K562 (cell line): ENCODE data around the gene CHD3. TPM values are rescaled to one million over a fixed set of nuclear protein-coding genes. Genes with fewer than 3 reads are reported as not detected.

Experiments used
- ATAC-seq: fragments of 200-7000 bp; cut with Tn5 transposase; 3 replicates; pipeline ENCODE4 v1.9.1; 2020; ENCODE audit warnings: moderate library complexity
- BruUV-seq: library from RNA; stranded (reverse); fragments of 400-500 nt; replicated peaks from 2 replicates; lab custom pipeline; 2021; lab: Mats Ljungman, UMichigan
- CTCF ChIA-PET: fragments of 300-600 bp; formaldehyde crosslinking; extraction: SDS; loops from one replicate; lab custom pipeline; 2021; ENCODE audit warnings: low intra/inter-chr PET ratio; lab: Yijun Ruan, JAX
- POLR2A ChIA-PET: fragments of 300-600, 350-650 bp; sonication (Branson Sonifier 250); formaldehyde crosslinking; extraction: SDS; loops from one replicate; lab custom pipeline; 2021; ENCODE audit warnings: antibody characterized with exemption, inconsistent platforms; lab: Yijun Ruan, JAX
- DNase-seq, 4 experiments: peaks; one replicate each; pipeline versions ENCODE4 v3.0.0 to v3.0.0-alpha.2; 2011 to 2018; ENCODE audit warnings: low spot score in 3 of 4, mixed read lengths in 3 of 4; ENCODE audit errors: extremely low read depth in 1 of 4
- FAIRE-seq: peaks from 2 replicates; lab custom pipeline; 2011; peaks lifted over from hg19 to GRCh38; lab: Jason Lieb, UNC
- H2AFZ ChIP-seq: 2 replicates; pipeline ENCODE4 v1.6.0; 2011; ENCODE audit warnings: low read depth, low read length, control low read depth, inconsistent platforms
- H3K27ac ChIP-seq: fragments of 200-600 bp; 3 replicates; pipeline ENCODE4 v1.8.0; 2011; ENCODE audit warnings: low read depth, mild to moderate bottlenecking, control low read depth, inconsistent platforms, low read length, moderate library complexity, mixed read lengths; ENCODE audit errors: extremely low read depth
- H3K27me3 ChIP-seq, 2 experiments: fragments of 300-600 bp in 1 of 2; 2 replicates in 1 of 2; 3 replicates in 1 of 2; pipeline versions ENCODE4 v1.6.0 to v1.8.0; 2011; ENCODE audit warnings: inconsistent platforms in 2 of 2, low read length in 2 of 2, mild to moderate bottlenecking in 1 of 2, mixed read lengths in 1 of 2, moderate library complexity in 1 of 2; ENCODE audit not compliant: control insufficient read depth in 2 of 2, insufficient read depth in 2 of 2
- H3K36me3 ChIP-seq: fragments of 300-600 bp; 3 replicates; pipeline ENCODE4 v1.8.0; 2011; ENCODE audit warnings: mild to moderate bottlenecking, low read length, inconsistent platforms; ENCODE audit not compliant: control insufficient read depth, insufficient read depth
- H3K4me1 ChIP-seq, 2 experiments: fragments of 200-600 bp in 1 of 2; replicated peaks in 1 of 2; 2 replicates in 1 of 2; 3 replicates in 1 of 2; pipeline versions ENCODE4 v1.5.1 to v1.8.0; 2011; ENCODE audit warnings: inconsistent platforms in 2 of 2, low read length in 2 of 2, mild to moderate bottlenecking in 1 of 2, mixed read lengths in 1 of 2, moderate library complexity in 1 of 2; ENCODE audit not compliant: control insufficient read depth in 2 of 2, insufficient read depth in 2 of 2
- H3K4me2 ChIP-seq: 2 replicates; pipeline ENCODE4 v1.6.1; 2011; ENCODE audit warnings: low read length, control low read depth, inconsistent platforms, mixed read lengths; ENCODE audit not compliant: insufficient read depth
- H3K4me3 ChIP-seq: fragments of 200-600 bp; sonication (generic), shearing (Covaris generic); 2 replicates; pipeline ENCODE4 v1.5.1; 2016; ENCODE audit warnings: control low read depth, inconsistent platforms
- H3K79me2 ChIP-seq: fragments of 200-600 bp; 3 replicates; pipeline ENCODE4 v1.8.0; 2011; ENCODE audit warnings: low read length, inconsistent platforms; ENCODE audit not compliant: control insufficient read depth, insufficient read depth
- H3K9ac ChIP-seq, 2 experiments: 2 replicates each; pipeline versions ENCODE4 v1.6.0 to v1.6.1; 2011; ENCODE audit warnings: low read depth in 2 of 2, low read length in 2 of 2, control low read depth in 1 of 2, inconsistent platforms in 1 of 2, mild to moderate bottlenecking in 1 of 2, mixed read lengths in 1 of 2; ENCODE audit not compliant: insufficient read depth in 1 of 2
- H3K9me1 ChIP-seq: one replicate; pipeline ENCODE4 v1.6.0; 2011; ENCODE audit warnings: inconsistent platforms, mild to moderate bottlenecking, low read length, moderate library complexity; ENCODE audit not compliant: control insufficient read depth, insufficient read depth
- H3K9me3 ChIP-seq: replicated peaks from 2 replicates; pipeline ENCODE4 v1.5.1; 2011; ENCODE audit warnings: low read depth, low read length, inconsistent platforms; ENCODE audit not compliant: control insufficient read depth, insufficient read depth
- H4K20me1 ChIP-seq: replicated peaks from 2 replicates; pipeline ENCODE4 v1.6.1; 2011; ENCODE audit warnings: low read length, inconsistent platforms, mixed read lengths; ENCODE audit not compliant: control insufficient read depth, insufficient read depth
- CCNT2 ChIP-seq: IDR thresholded peaks from 2 replicates; pipeline ENCODE4 v1.6.1; 2011; ENCODE audit warnings: borderline replicate concordance, low read depth, mild to moderate bottlenecking, moderate library complexity, mixed read lengths, low read length; ENCODE audit not compliant: insufficient read length; ENCODE audit errors: extremely low read depth
- DDX20 ChIP-seq: fragments of 450-650 bp; IDR thresholded peaks from 2 replicates; pipeline ENCODE4 v1.6.1; 2016; ENCODE audit warnings: missing genetic modification characterization, low read depth, mild to moderate bottlenecking, missing compliant biosample characterization, moderate library complexity
- ETV5 ChIP-seq: sonication (generic); formaldehyde crosslinking; IDR thresholded peaks from 2 replicates; pipeline ENCODE4 v1.4.0; 2020; ENCODE audit warnings: low read depth, mild to moderate bottlenecking, missing genetic modification reagents
- EWSR1 ChIP-seq: fragments of 450-650 bp; IDR thresholded peaks from 2 replicates; pipeline ENCODE4 v1.6.1; 2018; ENCODE audit warnings: borderline replicate concordance, mild to moderate bottlenecking, low read depth, moderate library complexity; ENCODE audit not compliant: partially characterized antibody
- IFI16 ChIP-seq: fragments of 250-450 bp; sonication (Bioruptor Pico); IDR thresholded peaks from 2 replicates; pipeline ENCODE4 v2.1.2; 2022; ENCODE audit warnings: mild to moderate bottlenecking, inconsistent platforms
- MTA3 ChIP-seq: fragments of 450-650 bp; formaldehyde crosslinking; IDR thresholded peaks from 2 replicates; pipeline ENCODE4 v1.6.1; 2017; ENCODE audit warnings: mild to moderate bottlenecking, borderline replicate concordance
- STAT5A ChIP-seq: IDR thresholded peaks from 2 replicates; pipeline ENCODE4 v1.6.1; 2012; ENCODE audit warnings: low read length, inconsistent platforms, borderline replicate concordance
- THRAP3 ChIP-seq: fragments of 450-650 bp; IDR thresholded peaks from 2 replicates; pipeline ENCODE4 v1.6.1; 2016; ENCODE audit warnings: mild to moderate bottlenecking, inconsistent platforms, borderline replicate concordance
- ZBTB11 ChIP-seq, 3 experiments: fragments of 200-800 bp in 1 of 3; fragments of 250-450 bp in 1 of 3; fragments of 450-650 bp in 1 of 3; sonication (Bioruptor Pico) in 1 of 3; sonication (Bioruptor generic) in 1 of 3; formaldehyde crosslinking in 1 of 3; IDR thresholded peaks; 2 replicates each; pipeline versions ENCODE4 v1.6.1 to v1.8.0; 2016 to 2022; ENCODE audit warnings: mild to moderate bottlenecking in 2 of 3, missing genetic modification characterization in 2 of 3, missing compliant biosample characterization in 1 of 3, moderate library complexity in 1 of 3
- WGBS: fragments of 100-300 bp; shearing (Covaris generic); methylation state at CpG from one replicate; pipeline ENCODE4 v1.1.6; 2016; ENCODE audit warnings: low coverage, mixed read lengths; ENCODE audit not compliant: insufficient coverage; ENCODE audit errors: missing lambda C conversion rate; 5-methylcytosine and 5-hydroxymethylcytosine counted together
- in situ Hi-C: fragments of 300-500 bp; cut with MboI; formaldehyde crosslinking; loops from 4 replicates; pipeline ENCODE4 v1.15.0; 2018; ENCODE audit warnings: inconsistent platforms, mixed read lengths
- intact Hi-C: fragments of 100-400 bp; cut with micrococcal nuclease; formaldehyde crosslinking; loops from 2 replicates; pipeline ENCODE4 v1.14.2; 2022
- polyA plus RNA-seq, 8 experiments: library from polyadenylated mRNA; depleted of rRNA in 4 of 8; stranded (reverse) in 5 of 8; unstranded in 3 of 8; fragments of >200 nt; fragmentation: Nextera tagmentation in 2 of 8; fragmentation: Illumina TruSeq in 1 of 8; extraction: Ambion mirVana in 2 of 8; extraction: Trizol in 1 of 8; gene quantifications; 2 replicates each; pipeline versions ENCODE4 v1.2.1 to v1.2.3, GENCODE V29; 2011 to 2014; ENCODE audit warnings: inconsistent platforms in 1 of 8, missing spikeins in 1 of 8
- total RNA-seq, 7 experiments: library from RNA; depleted of rRNA in 6 of 7; stranded (reverse); fragments of >200 nt in 6 of 7; fragmentation: Illumina TruSeq in 2 of 7; extraction: Trizol in 2 of 7; gene quantifications; 2 replicates each; pipeline versions ENCODE4 v1.2.1 to v1.2.3, GENCODE V29; 2011 to 2021; ENCODE audit warnings: low replicate concordance in 1 of 7
- TF ChIP-seq, protein P1 (sequence below): fragments of 250-450 bp; sonication (Bioruptor Pico); IDR thresholded peaks from 2 replicates; pipeline ENCODE4 v1.8.0; 2022; ENCODE audit warnings: inconsistent platforms, mild to moderate bottlenecking, moderate library complexity, borderline replicate concordance

Gene CHD3
- total and polyA plus RNA-seq, 9 of the 15 experiments (the other 6 are each of a cell fraction or from before 2014, with no cell fraction given): 0.39 to 38.2 (median 21.2) TPM

- no peak for TF ChIP-seq ZBTB11 (CRISPR knock-in tag; IDR thresholded peaks at IDR 0.05)
- no peak for TF ChIP-seq STAT5A
These were observed 14.8 kb downstream of the CHD3 start (continued) for GRCh38 chr17:7903154-7904103.

- no peak overlapping the region for H2AFZ ChIP-seq
- no peak overlapping the region for H3K4me2 ChIP-seq
- CTCF ChIA-PET: no interaction called here
- H3K36me3 ChIP-seq: peaks cover 38% of the 10 kb centered on the region; the same call in 2 of the 3 replicates
- H3K27me3 ChIP-seq: no peaks in the 10 kb centered on the region
- intact Hi-C loops (no loop called here), in situ Hi-C loops (no loop called here)
- BruUV-seq: no TSS peak
- DNase-seq (no peak), ATAC-seq (no peak), FAIRE-seq (no peak)
- no peak overlapping the region for H3K27ac ChIP-seq
- no peaks in the 10 kb centered on the region for H3K9me1 ChIP-seq
- no peak for TF ChIP-seq STAT5A
- no peak for TF ChIP-seq MTA3
- TF ChIP-seq EWSR1: no peak
- no peak for TF ChIP-seq CCNT2
- TF ChIP-seq IFI16 (CRISPR knock-in tag): no peak
- TF ChIP-seq, protein P1, sequence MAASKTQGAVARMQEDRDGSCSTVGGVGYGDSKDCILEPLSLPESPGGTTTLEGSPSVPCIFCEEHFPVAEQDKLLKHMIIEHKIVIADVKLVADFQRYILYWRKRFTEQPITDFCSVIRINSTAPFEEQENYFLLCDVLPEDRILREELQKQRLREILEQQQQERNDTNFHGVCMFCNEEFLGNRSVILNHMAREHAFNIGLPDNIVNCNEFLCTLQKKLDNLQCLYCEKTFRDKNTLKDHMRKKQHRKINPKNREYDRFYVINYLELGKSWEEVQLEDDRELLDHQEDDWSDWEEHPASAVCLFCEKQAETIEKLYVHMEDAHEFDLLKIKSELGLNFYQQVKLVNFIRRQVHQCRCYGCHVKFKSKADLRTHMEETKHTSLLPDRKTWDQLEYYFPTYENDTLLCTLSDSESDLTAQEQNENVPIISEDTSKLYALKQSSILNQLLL (CRISPR knock-in tag): no peak
- TF ChIP-seq DDX20 (tag): no peak
- no peak for TF ChIP-seq THRAP3
- TF ChIP-seq ETV5 (CRISPR knock-in tag): no peak
- H4K20me1 ChIP-seq: no peaks in the 10 kb centered on the region
- H3K4me1 ChIP-seq: peaks cover 0 to 1% of the 10 kb centered on the region in 2 experiments; a peak in 1 of 5 replicates
- H3K79me2 ChIP-seq: no peaks in the 10 kb centered on the region
- H3K9me3 ChIP-seq: no peaks in the 10 kb centered on the region
- no peak overlapping the region for H3K9ac ChIP-seq
- WGBS: 100% methylated on average over 1 of the region's 29 CpGs
- H3K4me3 ChIP-seq: no peak overlapping the region
- POLR2A ChIA-PET: no interaction called here
These were observed 20.5 kb downstream of the CHD3 start for GRCh38 chr17:7909089-7909488.
